Activated T-cell treated with anti-CD3 and anti-CD28 coated beads for 48 hours (primary cell): ENCODE results near the gene RSPO3.
"Not testable (repeated sequence)": the region's sequence is repeated elsewhere in the genome, so short reads cannot be mapped to it uniquely, and the experiment has no call there.

Experiments used
- DNase-seq: peaks from one replicate; pipeline ENCODE4 v3.0.0-alpha.2; 2020; ENCODE audit warnings: low read depth

The RSPO3 gene, protein sequence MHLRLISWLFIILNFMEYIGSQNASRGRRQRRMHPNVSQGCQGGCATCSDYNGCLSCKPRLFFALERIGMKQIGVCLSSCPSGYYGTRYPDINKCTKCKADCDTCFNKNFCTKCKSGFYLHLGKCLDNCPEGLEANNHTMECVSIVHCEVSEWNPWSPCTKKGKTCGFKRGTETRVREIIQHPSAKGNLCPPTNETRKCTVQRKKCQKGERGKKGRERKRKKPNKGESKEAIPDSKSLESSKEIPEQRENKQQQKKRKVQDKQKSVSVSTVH

DNA sequence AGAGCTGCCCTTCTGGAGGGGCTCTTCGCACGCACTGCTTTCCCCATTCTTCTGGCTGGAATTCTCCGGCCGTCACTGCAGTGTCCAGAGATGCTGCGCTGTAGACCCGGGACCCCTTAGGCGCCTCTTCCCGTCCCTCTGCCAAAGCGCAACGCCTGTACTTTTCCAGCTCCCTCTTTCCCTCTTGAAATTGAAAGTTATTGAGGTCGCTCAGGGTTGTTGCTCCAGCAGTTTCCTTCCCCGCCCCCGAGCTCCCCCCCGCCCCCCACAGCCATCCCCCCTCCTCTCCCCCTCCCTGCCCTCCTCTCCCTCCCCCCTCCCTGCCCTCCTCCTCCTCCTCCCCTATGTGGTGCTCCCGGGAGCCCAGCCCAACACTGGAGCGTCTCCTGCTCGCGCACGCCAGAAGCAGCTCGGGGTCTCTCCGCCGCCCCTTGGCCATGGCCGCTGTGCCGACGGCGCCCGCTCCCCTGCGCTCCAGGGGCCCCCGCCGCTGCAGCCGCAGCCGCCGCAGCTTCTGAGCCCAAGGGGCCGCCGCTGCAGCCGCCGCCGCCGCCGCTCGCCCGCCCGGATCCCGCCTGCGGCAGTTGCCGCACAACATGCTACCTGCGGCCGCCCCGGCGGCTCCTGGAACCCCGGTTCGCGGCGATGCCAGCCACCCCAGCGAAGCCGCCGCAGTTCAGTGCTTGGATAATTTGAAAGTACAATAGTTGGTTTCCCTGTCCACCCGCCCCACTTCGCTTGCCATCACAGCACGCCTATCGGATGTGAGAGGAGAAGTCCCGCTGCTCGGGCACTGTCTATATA is at the start of gene RSPO3:
Gene RSPO3, plus strand, starts transcription at position 374 of the 804 bp plus-strand sequence. CDS start 522 bp downstream, outside the sequence.
- no peak for DNase-seq

DNA sequence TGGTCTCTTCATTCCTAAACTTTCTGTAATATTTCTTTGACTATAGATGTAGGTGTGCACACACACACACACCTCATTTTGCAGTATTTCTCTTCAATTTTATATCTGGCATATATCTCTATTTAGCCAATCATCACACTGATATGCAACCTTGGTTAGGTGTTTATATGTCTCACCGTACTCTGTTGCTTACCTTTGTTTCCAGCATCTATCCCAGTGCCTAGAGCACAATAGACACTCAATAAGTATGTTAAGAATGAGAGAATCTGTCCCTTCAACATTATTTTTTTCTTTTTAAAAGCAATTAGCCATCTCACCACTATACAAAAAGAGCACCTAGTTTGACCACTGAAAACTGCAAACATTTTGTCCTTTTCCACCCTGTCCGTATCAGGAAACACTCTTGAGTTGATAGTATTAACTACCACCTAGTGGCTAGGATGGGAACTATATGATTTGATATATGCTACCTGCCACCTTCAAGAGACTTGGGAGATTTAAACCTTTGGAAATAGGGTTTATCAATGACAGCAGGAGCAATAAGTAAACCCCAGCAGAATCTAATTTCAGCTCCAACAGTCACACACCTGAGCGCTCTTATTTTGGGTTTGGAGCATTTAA is 48.7 kb upstream of the RSPO3 start:
- no peak for DNase-seq

DNA sequence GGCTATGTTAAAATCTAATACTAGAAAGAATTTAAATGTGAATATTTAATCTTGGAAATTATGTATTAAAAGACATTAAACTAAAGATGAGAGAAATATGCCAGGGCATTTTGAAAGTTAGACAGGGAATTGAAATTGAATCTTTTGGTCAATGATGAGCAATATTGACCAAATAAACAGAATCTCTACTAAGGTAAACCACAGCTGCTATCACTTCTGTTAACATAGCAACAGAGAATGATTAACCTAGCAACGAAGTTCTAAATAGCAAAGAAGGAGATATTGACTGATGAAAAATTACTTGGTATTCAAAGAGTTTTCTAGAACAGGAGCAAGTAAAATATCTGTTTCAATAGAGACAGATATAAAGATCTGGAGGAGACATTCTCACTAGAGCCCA is 45.2 kb upstream of the RSPO3 start:
- DNase-seq: no peak

DNA sequence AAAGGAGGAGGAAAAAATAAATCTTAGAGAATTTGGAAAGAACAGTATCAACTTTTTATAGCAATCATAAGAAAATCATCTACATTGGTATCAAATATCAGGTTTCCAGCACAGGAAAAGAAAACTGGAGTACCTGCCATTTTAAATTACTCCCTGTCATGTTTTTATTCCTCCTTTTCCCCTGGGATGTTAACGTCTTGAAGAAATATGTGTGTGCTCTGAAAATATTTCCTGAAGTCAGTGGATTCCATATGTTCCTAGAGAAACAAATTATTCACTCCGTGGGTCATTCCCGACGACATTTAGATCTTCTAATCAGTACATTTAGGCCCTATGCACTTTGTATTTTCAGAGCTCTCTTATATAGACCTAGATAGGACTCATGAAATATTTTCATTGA is 42.0 kb upstream of the RSPO3 start:
- DNase-seq: no peak

DNA sequence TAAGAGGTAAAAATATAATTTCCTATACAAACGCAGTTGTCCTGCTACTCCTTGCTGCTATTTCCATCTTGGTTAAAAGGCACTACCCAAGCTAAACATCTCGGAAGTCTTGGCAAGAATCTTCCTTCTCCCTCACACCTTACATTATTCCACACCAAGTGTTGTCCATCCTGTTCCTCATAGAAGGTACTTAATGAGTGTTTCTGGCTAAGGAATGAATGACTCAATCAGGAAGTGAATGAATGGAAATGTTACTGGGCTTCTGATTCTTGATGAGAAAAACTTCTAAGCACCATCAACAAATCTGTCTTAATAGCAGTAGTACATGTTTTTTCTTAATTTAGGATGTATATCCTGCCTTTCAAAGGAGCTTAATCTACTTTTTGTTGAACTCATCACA is 40.6 kb upstream of the RSPO3 start:
- DNase-seq: no peak

DNA sequence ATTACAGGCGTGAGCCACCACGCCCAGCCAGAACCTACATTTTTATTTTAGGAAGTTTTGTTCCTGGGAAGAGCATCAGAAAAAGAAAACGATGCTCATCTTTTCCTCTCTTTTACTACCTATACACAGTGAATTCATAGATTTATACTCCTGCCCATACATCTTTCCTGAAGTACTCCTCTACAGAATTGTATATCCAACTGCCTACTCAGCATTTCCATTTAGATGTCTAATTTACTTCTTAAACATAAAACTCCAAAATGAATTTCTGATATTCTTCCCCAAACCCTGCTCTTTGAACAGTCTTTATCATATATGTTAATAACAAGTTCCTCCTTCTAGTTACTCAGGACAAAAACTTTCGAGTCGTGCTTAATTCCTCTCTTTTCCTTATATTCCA is 39.8 kb upstream of the RSPO3 start:
- no peak for DNase-seq

DNA sequence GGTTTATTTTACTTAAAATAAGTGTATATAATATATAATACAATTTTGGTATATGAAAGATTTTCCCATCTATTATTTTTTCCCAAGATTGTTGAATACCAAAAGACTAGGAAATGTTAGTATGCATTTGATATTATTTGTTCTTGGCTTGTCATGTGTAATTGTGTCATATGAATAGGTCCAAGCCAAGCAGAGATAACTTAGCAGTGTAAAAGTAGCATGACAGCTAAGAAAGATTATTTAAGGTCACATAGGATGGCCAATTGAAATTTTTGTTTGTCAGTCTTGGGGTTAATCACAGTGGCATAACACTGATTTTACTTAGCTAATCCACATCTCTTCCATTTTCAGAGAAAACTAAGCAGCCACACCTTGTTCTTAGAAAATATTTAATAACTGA is 38.8 kb upstream of the RSPO3 start:
- no peak for DNase-seq

DNA sequence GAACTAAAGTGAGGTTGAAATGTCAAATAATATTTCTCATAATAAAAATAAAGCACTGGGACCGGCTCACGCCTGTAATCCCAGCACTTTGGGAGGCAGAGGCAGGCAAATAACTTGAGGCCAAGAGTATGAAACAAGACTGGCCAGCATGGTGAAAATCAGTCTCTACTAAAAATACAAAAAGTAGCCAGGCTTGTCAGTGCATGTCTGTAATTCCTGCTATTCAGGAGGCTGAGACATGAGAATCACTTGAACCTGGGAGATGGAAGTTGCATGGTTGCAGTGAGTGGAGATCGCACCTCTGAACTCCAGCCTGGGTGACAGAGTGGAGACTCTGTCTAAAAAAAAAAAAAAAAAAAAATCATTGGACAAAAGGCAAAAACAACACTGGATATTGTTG is 38.4 kb upstream of the RSPO3 start:
- DNase-seq: no peak

DNA sequence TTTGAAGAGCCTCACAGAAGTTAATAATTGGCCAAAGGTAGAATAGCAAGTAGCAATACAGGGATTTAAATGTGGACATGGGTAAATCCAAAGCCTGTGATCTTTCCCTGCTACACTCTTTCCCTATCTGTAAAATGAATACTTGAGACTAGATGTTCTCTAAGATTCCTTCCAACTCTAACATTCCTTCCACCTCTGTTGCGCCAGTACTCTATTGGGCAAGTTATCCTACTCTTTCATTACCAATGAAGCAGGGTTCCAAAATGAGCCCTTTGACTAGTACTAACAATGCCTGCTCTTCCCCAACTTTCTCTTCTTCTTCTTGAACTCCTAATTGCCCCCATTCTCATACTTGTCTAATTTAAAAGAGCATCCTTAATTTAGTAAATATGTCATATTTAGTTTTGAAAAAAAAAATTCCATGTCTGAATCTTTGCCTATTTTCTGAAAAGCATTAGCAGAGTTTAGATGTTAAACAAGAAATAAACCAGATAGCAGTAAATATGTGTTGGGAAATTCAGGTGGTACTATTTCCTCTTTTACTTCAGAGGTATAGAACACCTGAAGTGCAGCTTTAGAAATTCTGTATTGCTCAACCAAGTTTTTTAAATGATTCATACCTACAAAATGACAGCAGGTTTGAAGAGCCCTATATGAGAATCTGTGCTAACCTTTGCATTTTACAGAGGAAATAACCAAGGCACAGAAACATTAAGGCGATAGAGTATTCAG is 35.1 kb upstream of the RSPO3 start:
- no peak for DNase-seq

DNA sequence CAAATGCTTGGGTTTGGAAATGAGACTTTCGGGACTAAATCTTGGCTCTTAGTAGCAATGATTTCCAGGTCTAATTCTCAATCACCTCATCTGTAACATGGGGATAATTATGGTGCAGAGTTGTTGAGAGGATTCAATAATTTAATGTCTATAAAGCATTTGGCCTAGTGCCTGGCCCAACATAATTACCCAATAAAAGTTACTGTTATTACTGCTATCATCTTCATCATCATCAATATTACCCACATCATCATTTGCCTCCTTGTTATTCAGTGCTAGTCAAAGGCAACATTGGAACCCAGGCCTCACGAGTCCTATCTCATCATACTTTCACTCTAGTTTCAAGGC is 34.5 kb upstream of the RSPO3 start:
- no peak for DNase-seq

DNA sequence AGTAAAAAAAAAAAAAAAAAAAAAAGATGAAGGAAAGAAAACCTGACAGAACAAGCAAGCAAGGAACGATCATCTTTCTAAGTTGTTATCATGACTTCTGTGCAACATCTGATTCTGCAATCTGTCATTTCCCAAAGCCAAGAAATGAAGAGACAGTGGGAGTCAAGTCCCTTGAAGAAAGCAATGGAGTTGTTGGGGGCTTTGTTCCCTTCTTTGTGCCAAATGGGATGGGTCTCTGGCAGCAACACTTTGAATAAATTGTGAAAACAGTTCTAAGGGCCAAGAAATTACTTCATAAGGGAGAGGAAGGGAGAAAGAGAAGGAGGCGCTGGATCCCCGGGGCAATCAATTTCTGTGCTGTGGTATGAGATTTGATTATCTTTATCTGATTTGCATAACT is 33.3 kb upstream of the RSPO3 start:
- DNase-seq: no peak

DNA sequence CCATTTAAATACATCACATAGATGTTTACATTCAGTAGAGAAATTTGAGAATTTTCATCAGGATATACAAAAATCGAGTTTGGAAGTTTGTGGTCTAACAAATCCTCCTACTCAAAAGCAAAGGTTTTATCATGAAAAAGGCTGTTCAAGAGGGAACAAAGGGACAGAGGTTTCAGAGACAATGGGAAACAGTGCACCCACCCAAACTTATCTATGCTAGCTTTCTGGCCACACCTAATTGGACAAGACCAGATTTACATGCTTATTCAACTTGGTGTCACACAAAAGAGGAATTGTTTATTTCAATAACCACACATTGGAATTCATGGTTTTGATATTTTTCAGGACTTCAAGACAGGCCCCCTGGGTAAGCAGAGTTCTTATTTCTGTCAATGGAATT is 28.4 kb upstream of the RSPO3 start:
- no peak for DNase-seq

DNA sequence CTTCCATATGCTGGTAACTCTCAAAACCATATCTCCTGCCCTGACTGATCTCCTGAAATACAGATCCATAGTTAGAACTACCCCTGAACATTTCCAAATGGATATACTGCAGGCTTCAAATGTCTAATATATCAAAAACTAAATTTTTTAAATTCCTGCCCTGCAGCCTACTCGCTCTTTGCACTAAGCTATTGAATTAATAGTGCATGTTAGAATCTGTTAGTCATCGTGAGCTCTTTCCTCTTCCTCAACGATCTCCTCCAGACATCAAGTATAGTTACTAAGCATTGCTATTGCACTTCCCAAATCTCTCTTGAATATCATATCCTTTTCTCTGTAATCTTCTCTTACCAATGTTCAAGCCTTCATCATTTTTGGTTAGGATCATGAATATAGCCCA is 26.0 kb upstream of the RSPO3 start:
- DNase-seq: no peak

DNA sequence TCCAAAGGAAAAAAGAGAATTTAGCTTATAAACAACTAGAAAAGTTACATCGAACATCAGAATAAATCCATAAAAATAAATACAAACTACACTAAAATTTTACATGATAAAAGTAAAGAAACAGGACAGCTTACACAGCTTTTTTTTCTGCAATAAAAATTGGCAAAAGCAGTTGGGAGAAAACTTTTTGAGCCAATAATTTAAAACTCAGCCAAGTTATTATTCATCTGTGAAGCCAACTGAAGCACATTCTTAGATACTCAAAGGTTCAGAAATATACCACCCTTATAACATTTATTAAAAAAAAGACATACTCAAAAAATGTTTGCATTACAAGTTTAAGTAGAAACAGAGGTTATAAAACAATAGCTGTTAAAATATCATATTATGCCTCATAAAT is 23.7 kb upstream of the RSPO3 start:
- DNase-seq: no peak

DNA sequence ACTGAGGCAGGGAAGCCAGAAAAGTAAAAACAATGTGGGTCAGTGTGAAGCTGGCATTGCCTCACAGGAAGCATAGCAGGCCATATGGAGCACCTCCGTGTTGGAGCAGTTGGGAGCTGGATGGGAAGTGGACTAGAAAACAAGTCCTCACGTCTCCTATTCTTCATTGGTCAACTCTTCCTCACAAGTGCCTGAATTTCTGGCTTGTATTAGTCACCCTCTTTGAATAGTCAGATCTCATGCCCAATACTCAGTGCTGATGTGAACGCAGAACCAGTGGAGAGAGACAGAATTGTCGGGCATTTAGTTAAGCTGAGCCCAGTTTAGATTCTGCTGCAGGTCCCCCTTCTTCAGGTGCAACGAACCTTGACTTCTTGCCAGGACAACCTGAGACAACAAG is 22.3 kb upstream of the RSPO3 start:
- no peak for DNase-seq

DNA sequence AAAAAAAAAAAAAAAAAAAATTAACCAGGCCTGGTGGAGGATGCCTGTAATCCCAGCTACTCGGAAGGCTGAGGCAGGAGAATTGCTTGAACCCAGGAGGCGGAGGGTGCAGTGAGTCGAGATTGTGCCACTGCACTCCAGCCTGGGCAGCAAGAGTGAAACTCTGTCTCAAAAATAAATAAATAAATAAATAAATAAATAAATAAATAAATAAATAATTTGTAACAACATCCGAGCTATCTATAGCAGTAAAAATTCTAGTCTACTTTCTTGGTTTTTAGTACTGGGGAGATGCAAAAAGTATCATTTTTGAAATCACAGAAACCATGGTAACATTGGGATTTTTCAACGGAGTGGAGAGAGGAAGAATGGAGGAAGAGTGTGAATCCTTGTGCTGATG is 21.0 kb upstream of the RSPO3 start:
- not testable (repeated sequence) for DNase-seq

DNA sequence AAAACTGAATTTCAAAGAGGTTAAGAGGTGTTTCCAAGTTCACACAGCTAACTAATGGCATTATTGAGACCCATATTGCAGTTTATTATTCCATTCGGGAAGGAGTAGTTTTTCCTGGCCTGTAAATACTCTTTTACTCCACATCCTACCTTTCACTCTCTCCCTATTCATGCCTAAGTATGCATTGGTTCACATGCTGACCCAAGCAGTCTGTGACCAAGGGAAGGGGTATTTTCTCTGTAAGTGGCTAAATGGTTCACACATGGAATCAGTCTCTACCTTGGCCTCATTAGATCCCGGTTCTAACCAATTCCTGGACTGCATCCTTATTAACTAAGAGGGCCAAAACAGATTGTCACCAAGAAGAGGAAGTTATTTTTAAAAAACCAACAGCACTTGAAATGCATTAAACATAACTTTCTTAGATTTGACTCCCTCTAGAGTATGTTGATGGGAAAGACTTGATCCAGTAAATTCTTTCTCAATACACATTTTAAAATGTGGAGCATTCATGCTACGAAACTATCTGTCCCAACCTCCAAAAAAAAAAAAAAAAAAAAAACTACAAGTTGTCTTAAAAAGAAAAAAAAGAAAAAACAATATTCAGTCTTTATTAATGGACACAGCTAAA is 17.8 kb upstream of the RSPO3 start:
- DNase-seq: no peak

DNA sequence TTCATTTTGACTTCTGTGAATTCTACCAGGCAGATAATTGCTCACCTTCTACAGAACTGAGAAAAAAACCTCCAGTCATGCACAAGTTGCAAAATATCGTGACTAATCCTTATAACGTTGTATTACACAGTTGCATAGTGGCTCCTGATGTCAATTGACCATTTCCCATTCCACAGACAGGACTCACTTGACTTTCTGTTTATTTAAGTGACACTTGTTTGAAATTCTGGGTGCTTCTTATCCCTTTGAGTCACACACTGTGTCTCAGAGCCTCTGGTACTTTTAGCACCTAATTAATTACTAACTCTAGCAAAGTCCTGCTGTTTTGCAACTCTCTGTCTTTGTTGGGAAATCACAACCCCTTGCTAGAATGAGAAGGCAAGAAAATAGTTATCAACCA is 16.2 kb upstream of the RSPO3 start:
- no peak for DNase-seq

DNA sequence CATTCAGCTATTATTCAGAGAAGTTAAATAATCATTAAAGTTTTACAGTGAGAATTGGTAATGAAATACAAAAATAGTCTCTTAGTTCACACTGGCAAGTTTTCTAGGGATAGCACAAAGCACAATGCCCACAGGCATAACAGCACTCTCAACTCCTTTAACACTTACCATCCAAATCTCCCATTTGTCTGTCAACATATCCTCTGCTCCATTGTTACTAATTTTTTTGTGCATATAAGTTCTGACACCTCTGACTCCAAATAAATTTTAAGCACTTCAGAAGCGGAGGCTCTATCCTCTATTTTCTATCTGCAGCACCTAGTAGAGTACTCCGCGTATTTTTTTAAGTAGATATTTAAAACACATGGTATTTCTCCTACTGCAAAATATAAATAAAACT is 15.6 kb upstream of the RSPO3 start:
- DNase-seq: no peak

DNA sequence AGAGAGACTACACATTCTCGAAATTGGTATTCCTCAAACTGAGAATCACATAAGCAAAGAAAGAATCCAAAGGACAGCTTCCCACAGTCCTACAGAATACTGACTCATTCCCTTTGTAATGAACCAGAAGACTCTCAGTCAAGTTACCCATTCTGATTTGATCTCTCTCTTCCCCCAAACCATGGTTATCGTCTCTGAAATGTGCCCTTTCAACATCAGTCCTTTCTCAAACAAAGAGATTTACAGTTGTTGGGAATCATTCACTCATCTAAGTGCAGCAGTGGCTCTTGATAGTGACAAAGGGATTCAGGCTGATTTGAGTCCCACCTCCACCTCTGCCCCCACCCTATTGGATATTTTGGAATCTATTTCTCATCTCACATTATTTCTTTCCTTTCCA is 15.0 kb upstream of the RSPO3 start:
- DNase-seq: no peak

DNA sequence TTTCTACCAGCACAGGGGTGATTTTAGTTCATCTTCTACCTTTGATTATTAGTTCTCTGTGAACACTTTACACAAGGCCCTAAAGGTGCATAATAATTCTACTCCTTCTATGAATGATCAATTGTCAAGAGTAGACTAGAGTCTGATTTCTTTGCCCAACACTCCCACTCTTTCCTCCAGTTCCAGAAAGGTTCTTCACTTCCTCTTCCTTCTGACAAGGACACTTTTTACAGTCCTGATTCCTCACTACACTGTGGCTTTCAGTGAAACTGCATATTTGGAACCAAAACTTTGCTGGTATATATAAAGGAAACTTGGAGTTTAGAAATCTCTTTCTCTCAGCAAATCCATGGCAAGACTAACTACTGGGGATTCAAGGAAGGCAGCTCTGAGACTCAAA is 10.6 kb upstream of the RSPO3 start:
- no peak for DNase-seq

DNA sequence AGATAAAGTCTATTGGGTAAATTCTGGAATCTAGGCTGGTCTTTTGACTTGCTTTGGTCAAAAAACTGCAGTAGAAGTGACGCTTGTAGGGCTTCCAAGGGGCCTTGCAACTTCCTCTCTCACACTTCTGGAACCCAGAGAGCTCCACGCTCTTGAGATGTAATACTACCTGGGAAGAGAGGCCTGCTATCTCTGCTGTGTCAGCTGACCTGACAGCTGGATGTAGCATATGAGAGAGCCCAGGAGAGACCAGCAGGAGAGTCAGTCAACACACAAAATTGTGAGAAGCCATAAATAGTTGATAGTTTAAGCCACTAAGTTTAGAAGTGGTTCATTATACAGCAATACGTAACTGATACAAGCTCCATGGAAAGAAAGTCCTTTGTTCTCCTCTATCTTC is 7.8 kb upstream of the RSPO3 start:
- no peak for DNase-seq
